Measurements from ENCODE around the gene TEX2. TPM values are rescaled to one million over a fixed set of nuclear protein-coding genes. Genes with fewer than 3 reads are reported as not detected.

The TEX2 gene, protein sequence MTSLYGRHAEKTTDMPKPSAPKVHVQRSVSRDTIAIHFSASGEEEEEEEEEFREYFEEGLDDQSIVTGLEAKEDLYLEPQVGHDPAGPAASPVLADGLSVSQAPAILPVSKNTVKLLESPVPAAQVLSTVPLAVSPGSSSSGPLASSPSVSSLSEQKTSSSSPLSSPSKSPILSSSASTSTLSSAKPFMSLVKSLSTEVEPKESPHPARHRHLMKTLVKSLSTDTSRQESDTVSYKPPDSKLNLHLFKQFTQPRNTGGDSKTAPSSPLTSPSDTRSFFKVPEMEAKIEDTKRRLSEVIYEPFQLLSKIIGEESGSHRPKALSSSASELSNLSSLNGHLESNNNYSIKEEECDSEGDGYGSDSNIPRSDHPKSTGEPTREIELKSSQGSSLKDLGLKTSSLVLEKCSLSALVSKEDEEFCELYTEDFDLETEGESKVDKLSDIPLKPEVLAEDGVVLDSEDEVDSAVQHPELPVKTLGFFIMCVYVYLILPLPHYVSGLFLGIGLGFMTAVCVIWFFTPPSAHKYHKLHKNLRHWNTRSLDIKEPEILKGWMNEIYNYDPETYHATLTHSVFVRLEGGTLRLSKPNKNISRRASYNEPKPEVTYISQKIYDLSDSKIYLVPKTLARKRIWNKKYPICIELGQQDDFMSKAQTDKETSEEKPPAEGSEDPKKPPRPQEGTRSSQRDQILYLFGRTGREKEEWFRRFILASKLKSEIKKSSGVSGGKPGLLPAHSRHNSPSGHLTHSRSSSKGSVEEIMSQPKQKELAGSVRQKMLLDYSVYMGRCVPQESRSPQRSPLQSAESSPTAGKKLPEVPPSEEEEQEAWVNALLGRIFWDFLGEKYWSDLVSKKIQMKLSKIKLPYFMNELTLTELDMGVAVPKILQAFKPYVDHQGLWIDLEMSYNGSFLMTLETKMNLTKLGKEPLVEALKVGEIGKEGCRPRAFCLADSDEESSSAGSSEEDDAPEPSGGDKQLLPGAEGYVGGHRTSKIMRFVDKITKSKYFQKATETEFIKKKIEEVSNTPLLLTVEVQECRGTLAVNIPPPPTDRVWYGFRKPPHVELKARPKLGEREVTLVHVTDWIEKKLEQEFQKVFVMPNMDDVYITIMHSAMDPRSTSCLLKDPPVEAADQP
- 14.6 and 15.9 TPM in 2 replicates for total RNA-seq

DNA sequence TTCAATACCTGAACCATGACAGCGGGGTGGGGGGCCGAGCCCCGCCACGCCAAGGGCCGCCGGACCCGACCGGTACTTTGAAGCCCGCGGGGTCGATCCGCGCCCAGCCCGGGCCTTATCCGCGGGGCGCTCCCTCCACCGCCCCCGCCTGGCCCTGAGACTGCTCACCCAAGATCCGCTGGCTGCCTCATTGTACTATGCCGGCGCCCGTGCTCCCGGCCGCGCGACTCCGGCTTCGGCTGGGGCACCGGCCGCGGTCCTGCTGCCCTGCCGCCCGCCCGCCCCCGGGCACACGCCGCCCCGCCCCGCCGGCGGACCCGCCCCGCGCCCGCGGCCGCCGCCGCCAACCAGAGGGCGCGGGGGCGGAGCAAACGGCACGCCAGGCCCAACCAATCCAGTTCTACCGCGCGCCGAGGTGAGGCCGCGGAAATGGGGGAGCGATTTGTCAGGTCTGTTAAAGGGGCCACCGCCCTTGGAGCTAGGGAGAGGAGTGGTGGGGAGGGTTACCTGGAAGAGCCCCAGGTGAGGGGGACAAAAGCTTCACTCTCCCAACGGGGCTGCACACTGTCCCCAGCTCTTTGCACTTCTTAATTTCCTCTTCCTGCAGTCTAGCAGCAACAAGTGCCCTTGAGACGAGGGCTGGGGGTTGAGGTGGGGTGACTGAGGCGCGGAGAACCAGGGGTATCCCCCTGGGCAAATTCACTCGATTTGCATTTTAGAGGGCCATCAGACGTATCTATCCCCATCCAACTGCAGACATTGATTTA is at the start of gene TEX2:
TSS of gene TEX2 (minus strand) at position 261 of the 767 bp plus-strand sequence. CDS start 49,043 bp downstream, outside the sequence.
- intact Hi-C loops (cut with micrococcal nuclease), result loop anchor here (1.0 to 10.0 kb wide), 10 partner anchors 19 to 489 kb away; partner anchors contain the start of genes CEP95, DDX42, DDX5 and ERN1

DNA sequence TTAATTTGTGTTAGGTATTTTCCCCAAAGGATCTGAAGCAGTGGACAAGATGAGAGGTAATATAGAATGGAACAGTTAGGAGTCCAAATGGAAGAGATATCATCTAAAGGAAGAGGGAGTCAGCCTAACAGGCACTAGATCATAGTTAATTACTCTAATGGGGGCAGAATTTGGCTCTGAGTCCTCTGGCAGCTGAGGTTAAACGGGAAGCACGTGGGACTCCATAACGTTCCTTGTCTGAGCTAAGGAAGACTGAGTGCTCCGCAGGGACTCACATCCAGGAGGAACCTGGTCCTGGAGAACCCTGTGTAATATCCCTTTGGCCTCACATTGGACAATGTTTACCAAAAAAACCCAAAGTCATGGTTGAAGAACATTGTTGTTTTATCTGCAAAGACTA is 46.6 kb upstream of the TEX2 start:
- intact Hi-C loops (cut with micrococcal nuclease), result no loop called here

DNA sequence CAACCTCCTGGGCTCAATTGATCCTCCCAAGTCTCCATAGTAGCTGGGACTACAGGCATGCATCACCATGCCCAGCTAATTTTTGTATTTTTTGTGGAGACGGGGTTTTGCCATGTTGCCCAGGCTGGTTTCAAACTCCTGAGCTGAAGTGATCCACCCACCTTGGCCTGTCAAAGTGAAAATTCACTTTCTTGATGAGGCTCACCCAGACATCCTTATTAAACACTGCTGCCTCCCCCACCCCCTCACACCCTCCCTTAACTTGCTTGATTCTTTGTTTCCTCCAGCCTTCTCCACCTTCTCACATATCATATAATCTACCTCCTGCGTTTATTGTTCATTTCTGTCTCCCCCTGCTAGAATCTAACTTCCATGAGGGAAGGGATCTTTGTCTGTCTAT is 46.0 kb upstream of the TEX2 start:
- intact Hi-C loops (cut with micrococcal nuclease), result no loop called here

DNA sequence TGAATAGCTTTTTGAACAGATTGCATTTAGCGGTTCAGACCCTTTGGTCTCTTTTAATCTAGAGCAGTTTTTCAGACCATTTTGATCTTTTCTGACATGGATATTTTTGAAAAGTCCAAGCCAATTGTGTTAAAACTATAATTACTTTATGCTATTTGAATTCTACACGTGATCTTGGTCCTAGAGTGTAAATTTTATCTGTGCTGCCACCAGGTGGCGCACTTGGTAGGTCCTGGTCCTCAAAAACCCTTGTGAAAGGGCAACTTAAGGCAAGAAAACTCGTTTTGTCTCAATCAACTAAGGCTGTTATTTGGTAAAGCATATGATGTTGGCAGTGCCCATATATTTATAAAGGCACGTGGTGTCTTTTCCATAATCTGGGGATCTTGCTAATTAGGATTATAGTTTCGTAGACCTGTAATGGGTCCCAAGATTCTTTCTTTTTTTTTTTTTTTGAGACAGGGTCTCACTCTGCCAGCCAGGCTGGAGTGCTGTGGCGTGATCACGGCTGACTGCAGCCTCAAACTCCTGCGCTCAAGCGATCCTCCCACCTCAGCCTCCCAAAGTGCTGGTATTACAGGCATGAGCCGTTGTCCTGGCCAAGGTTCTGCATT is 43.9 kb upstream of the TEX2 start:
- intact Hi-C loops (cut with micrococcal nuclease), result loop anchor here (1.0 kb wide), 3 partner anchors 111 to 342 kb away; no protein-coding TSS in a partner anchor

DNA sequence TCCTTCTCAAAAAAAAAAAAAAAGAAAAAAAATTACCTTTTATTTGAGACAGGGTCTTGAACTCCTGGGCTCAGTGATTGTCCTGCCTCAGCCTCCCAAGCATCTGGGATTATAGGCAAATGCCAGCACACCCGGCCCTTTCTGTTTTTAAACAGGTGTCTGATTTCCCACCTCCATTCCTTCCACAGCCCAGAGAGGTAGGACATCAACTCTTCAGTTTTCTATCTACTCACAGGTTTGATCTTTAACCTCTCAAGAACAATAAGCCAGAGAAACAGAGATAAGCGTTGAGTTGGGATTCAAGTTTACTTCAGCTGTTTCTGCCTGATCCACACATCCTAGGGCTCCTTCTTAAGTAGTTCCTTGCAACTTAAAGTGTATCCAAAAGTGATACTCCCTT is 41.5 kb upstream of the TEX2 start:
- intact Hi-C loops (cut with micrococcal nuclease), result no loop called here

DNA sequence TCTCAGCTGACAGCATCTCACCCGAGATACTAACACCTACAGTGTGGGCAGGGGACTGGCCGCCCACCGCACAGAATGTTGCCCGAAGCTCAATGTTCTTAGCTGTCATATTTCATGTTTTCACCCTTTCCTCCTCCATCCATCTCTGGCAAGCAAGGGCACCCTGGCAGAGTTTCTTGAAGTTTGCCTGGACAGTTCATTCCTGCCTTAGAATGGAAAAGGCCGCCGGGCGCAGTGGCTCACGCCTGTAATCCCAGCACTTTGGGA is 37.6 kb upstream of the TEX2 start:
- intact Hi-C loops (cut with micrococcal nuclease), result no loop called here

DNA sequence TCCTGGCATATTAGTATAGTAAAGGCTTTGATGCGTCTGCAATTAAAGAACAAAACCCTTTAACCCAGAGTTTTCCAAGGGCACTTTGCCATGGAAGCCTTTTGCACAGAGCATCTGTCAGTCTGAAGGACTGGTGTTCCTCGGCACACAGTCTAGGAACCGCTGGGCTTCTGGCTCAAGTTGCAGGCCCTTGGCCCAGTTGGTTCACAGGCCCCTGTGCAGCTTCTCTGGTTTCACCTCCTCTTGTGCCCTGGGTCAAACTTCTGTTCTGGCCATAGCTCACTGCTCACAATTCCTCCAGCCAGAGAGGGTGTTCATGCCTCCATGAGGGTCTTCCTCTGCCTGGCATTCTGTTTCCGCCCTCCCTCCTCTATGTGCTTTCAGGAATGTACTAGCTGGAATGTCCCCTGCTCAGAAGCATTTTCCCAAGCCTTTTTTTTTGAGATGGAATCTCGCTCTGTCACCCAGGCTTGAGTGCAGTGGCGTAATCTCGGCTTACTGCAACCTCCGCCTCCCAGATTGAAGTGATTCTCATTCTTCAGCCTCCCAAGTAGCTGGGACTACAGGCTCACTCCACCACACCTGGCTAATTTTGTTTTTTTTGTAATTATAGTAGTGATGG is 34.5 kb upstream of the TEX2 start:
- intact Hi-C loops (cut with micrococcal nuclease), result no loop called here

DNA sequence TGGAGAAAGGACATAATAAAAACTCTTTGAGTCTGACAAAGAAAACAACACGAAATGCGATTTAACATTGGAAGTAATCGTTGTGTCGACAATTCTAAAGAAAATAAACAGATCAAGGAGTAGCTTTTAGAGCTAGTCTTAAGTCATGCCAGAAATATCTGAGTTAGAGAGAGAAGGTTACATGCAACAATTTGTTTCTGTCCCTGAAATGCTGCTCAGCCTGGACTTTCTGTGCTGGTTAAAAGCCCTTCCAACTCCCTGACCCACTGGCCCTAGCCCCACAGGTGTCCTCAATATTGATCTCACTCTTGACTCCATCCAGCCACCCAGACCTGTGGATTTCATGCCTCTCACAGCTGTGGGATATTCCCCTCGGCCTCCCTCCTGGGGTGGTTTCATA is 33.2 kb upstream of the TEX2 start:
- intact Hi-C loops (cut with micrococcal nuclease), result no loop called here

DNA sequence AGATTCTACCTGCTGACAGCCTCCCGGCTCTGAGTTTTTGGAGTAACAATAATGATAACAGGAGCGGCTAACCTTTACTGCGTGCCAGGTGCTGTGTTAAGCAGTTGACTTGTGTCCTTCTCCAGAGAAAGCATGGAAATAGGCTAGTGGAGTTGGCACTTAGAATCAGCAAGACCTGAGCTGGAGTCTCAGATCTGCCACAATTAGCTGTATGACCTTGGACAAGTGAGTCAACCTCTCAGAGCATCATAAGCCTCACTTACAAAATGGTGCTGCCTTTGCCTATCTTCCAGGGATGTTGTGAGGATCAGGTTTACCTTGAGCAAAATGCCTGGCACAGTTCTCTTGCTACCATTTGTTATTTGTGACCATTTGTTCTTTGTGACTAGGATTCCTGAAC is 32.1 kb upstream of the TEX2 start:
- intact Hi-C loops (cut with micrococcal nuclease), result no loop called here

DNA sequence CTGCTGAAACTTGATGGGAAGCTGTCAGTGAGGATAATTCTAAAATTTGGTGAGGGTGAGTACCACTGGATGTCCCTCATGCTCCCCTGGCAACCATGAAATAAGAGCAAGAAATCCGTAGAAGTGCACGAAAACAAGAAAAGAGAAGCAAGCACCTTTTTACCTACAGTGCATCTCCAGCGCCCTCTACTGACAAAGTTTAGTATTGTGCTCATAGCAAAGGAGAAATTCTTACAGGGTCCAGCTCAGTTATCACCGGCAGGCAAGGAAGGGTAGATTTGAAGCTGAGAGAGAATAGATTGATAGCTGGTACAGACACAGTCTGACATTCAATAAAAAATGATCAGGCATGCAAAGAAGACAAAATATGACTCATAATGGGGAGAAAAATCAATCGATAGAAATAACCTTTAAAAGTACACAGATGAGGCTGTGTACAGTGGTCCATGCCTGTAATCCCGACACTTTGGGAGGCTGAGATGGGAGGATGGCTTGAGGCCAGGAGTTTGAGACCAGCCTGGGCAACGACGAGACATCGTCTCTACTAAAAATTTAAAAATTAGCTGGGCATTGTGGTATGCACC is 28.3 kb upstream of the TEX2 start:
- intact Hi-C loops (cut with micrococcal nuclease), result no loop called here

DNA sequence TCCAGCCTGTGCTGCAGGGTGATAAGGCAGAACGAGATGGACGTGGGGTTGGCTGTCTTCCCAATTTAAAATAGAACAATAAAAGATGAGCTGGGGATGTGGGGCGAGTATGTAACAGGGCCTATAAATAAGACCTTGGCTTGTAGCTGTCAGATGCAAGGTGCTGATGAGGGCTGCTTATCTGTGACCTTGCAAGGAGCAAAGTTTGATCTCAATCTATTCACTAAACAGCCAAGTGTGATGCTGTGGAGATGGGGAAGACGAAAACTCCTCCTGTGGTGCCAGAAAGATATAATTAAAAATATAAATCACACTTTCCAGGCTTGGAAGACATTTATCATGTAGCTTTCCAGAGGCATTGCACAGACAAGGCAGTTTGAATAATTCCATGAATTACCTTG is 26.7 kb upstream of the TEX2 start:
- intact Hi-C loops (cut with micrococcal nuclease), result no loop called here

DNA sequence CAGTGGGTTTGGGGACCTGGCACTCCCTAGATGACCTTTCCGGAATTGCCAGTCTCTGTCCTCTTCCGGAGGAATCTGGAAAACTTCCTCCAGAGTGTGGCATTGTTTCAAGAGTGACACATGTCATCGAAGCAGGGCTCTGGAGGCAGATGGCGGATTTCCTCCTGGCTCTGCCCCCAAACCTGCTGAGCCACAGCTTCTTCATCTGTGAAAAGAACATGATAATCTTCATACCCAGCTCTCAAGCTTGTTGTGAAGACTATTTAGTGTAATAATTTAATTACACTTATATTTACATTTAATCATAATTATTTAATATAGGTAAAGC is 19.7 kb upstream of the TEX2 start:
- intact Hi-C loops (cut with micrococcal nuclease), result loop anchor here (1.0 to 5.0 kb wide), 8 partner anchors 12 to 369 kb away; partner anchors contain the start of genes ERN1, GH1 and TEX2

DNA sequence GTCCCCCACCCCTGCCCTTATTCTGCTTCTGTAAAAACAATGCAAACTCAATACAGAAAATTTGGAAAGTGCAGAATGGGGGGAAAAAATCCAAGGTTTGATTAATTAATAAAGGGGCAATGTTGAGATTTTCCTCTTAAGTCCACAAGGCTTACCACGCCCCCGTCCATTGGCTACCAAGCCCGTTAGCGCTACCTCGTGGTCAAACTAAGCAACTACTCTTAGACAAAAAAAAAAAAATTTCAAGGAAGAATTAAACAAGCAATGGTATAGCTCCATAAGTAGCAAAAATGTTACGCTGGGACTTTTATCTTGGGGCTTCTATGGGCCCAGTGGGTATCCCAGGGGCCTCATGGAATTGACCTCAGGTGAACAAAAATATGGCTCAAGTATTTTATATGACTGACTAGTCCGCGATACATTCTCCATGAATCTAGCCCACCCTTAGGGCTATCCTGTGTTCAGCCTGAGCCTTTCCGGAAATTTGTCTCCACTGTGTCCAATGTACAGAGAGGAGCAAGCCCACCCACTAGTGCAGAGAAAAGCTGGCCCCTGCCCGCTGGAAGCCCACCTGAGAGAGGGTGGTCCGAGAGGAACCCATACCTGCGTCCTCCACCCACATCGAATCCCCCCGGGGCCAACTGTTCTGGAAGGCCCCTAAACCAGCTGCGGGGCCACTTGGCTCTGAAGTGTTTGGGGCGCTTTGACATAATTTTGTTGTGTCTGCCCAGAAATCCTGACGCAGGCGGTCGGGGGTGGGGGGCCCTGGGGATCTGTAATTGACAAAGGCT is 19.1 kb upstream of the TEX2 start:
- intact Hi-C loops (cut with micrococcal nuclease), result loop anchor here (1.0 to 5.0 kb wide), 8 partner anchors 12 to 369 kb away; partner anchors contain the start of genes ERN1, GH1 and TEX2

DNA sequence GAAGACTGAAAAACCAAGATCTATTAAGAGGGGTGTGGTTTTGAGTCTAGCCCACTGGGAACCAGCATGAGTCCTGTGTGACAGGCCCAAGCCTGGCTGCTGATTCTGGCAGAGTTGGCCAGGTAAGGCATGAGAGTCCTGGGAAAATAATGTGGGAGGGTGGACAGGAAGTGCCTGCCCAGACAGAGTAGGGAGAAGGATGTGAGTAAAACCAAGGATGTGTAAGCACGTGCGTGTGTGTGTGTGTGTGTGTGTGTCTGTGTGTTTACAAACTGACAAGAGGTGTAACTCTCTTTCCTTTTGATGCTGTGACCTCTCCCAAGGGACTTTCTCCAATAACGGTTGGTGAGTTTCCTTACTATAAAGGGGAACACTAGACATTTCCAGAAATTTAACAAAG is 15.6 kb upstream of the TEX2 start:
- intact Hi-C loops (cut with micrococcal nuclease), result no loop called here

DNA sequence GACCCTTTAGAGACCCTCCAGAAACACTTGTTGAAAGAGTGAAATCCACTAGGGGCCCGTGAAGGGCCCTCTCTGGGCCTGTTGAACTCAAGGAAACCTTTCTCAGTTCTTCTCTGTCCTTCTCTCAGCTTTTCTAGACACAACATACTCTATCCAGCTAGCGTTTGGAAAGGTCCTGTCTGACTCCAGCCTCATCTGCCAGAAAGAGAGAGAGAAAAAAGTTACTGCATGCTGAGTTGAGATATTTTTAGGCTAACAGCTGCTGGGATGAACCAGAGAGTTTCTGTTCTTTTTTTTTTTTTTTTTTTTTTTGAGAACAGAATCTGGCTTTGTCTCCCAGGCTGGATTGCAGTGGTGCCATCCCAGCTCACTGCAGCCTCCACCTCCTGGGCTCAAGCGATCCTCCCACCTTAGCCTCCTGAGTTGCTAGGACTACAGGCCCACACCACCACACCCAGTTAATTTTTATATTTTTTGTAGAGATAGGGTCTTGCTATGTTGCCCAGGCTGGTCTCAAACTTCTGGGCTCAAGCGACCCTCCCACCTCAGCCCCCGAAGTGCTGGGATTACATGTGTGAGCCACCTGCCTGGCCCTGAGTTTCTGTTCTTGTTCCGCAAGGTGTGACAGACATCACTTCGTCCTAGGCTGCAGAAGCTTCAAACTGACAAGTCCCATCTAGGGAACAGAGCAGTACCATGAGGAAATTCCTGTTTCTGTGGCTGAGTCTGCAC is 14.9 kb upstream of the TEX2 start:
- intact Hi-C loops (cut with micrococcal nuclease), result no loop called here

DNA sequence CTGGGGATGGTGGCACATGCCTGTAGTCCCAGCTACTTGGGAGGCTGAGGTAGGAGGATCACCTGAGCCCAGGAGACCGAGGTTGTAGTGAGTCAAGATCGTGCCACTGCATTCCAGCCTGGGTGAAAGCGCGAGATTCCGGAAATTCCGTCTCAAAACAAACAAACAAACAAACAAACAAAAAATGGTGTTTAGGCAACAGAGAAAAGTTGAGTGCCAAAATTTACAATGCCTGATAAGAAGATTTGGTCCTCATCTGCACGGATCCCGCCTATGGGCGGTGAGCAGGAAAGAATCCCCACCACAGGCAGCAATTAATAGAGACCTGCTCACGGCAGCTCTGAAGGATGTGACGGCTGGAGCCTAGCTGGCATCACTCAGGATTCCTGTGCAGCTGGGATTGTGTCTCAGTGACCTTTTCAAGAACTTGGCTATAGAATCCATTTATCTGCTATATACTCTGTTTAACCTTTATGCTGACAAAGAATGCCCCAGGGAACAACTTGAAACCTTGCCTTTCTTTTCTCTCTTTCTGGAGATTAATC is 14.0 kb upstream of the TEX2 start:
- intact Hi-C loops (cut with micrococcal nuclease), result no loop called here

DNA sequence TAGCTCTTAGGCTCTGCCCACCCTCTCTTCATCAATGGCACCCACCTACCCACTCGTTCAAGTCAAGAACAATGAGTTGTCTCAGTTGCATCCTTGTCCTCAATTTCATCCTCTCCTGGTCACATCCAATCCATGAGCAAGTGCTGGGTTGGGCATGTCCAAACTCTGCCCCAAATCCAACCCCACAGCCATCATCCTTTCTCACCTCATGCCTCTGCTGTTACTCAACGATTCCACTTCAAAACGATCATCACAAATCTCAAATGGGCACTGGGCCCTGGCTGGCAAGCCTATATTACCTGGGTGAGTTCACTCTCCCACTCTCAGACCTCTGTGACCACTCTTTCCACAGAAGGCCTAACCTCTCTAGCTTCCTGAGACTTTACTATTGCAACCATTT is 12.0 kb upstream of the TEX2 start:
- intact Hi-C loops (cut with micrococcal nuclease), result no loop called here

DNA sequence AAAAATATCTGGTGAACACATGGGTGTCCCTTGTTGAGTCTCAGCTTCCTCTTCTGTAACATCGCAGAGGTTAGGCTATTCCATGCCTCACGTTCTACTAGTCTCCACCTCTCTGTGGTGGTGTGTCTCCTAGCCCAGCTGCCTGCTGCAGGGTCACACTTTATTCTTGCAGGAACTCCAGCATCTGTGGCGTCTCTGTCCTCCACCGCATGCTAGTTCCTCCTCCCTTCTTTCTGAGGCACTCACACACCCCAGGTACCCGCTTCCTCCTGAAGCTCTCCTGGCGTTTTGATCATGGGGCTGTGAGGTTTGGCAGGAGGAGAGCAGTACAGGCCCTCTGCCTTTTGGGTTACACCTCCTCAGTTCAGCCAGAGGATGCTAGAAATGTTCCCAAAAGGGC is 9.9 kb upstream of the TEX2 start:
- intact Hi-C loops (cut with micrococcal nuclease), result no loop called here

Measured in T-helper 1 cell treated with Interleukin-12 subunit alpha and Interleukin-12 subunit beta and Interleukin-4 antibody, amounts not matched to agents 30 ng/mL and 1 ng/mL, for 36 hours (primary cell).